UCSD-AML1 (cell line): ENCODE results near the gene TNFAIP2.

ENCODE experiments used
- DNase-seq: peaks from one replicate; lab custom pipeline; 2025; ENCODE audit not compliant: unreplicated experiment; lab: John Stamatoyannopoulos, UW

TNFAIP2 gene

DNA sequence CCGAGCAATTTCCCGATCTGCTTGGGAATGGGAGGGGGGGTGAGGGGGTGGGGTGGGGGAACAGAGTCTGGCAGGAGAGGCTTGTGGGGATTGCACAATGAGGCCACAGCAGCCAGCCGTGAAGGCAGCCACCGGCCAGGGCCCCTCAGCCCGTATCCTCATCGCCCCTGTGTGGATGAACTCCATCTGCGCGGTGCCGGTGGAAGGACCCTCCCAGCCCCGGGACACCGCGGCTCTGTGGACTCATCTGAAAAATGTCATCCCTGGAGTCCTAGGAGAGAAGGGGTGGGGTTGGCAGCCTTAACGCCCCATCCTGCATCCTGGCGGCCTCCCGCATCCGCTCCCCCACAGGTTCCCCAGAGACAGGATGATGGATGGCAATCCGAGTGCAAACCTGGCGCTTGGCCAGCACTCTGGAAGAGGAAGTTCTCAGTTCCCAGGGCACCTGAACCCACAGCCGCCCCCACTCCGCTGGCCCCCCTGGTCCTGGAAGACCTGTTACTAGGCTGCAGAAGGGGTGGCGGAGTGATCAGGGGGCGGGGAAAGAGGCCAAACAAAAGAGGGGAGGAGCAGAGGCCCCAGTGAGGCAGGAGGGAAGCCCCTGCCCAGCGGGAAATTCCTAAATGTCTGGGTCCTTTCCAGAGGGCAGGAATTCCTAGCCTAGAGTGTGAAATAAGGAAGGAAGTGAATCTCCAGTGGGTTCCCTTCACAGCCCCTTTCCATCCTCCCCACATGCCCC, 1.2 kb upstream of the TNFAIP2 start:
- DNase-seq, result peak; percentile 96

DNA sequence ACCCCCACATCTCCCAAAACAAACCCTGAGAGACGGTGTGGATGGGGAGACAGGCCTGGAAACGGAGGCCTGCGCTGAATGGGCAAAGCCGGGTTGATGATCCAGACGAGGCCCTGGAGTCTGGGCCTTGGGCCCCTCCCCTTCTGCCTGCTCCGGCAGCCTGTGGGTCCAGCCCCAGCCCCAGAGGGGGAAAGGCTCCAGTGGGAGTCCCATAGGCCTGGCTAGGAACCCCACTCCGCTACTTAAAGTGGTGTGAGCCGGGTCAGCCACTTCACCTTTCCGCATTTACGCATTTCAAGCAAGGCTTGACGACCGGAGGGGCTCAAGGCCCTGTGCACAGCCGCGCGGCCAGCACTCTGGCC, 695 bp upstream of the TNFAIP2 start:
- peak; percentile 79 for DNase-seq

DNA sequence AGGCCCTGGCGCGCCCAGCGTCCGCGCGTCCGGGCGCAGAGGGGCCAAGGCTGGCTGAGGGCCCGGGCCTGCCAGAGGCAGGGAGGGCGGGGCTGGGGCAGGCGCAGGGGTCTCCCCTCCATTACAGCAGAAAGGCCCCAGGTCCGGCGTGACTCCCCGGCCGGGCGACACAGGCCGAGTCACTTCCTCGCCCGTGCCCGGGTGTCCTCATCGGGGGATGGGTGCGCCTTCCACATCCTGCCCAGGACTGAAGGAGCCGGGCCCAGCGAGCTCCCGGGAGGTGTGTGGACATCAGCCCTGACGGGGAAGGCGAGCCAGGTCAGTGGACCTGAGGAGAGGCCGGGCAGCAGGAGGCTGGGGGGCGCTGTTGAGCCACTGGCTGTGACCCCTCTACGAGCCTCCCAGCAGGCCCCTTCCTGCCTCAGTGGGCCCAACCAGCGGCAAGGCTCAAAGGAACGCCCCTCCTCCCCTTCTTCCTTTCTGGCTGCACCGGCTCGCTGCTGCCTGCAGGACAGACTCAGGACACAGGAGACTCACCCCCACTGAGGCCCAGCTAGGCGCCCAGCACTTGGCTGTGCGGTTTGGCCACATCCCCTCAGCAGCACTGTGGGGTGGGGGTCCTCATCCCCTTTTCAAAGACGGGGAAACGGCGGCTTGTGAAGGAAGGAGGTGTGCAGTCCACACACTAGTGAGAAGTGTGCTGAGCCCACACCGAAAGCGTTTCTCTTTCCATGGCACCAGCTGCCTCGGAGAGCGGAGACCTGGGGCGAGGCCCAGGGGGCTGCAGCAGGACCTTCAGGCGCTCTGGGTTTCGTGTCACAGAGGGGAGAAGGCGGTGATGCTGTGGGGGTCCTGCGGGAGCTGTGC, 606 bp downstream of the TNFAIP2 start:
- DNase-seq, result peak; percentile 59

DNA sequence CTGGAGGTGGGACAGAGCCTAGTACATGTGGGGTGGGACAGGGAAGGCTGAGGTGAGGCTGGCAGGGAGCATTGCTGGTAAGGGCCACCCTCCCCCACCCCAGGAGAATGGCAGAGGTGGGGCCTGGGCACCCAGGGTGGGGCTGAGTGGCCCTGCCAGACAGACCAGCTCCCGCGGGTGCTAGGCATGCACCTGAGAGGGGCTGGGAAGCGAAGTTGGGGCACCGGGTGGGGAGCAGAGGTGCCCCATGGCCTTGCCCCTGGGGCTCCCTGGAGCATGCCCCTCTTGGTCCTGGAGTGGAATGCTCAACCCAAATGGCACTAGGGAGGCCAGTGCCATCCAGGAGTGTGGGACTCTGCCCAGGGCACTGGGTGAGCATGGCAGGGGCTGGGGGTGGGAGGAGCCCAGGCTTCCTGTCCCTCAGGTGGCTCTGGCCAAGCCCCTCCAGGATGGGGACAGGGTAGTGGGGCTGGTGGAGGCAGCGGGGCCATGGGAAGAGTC, 1.3 kb downstream of the TNFAIP2 start:
- DNase-seq, result no peak

DNA sequence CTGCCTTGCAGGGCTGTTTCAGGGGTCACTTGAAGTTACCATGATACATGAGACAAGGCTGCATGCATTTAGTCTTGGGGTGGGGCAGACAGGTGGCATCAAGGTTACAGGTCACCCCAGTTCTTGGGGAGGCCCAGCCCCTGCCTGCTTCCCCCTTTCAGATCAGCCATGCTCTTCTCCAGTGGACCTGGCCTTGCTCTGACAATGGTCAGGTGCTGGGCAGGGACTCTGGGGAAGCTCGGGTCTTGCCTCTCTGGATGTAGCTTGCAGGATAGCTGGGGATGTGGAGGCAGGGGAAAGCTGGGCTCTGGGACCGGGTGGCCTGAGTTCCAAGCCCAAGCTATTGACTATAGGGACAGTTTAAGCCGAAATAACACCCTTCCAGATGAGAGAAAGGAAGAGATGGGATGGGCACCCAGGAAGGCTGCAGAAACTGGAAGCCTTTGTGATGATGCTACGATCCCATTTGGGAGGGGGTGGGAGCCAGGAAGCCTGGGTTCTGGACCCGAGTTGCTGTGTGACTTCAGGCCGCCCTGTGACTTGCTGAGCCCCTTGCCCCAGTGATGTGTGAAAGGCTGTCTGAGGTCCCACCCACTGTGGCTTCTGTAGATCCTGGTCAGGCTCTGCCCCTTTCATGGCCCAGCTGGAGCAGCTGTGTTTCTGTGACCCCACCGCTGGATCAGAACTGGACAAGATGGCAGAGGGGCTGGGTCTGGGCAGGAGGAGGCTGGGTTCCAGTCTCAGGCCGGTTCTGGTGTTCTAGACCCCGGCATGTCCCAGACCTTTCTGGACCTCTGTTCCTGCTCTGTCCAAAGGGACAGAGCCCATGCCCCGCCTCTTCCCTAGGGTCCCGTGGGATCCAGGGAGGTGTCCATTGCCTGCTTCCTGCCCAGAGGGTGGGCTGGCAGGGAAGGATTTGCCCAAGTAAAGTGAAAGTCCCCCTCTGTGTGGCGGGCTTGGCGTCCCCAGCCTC, 2.1 kb downstream of the TNFAIP2 start:
- DNase-seq, result no peak

DNA sequence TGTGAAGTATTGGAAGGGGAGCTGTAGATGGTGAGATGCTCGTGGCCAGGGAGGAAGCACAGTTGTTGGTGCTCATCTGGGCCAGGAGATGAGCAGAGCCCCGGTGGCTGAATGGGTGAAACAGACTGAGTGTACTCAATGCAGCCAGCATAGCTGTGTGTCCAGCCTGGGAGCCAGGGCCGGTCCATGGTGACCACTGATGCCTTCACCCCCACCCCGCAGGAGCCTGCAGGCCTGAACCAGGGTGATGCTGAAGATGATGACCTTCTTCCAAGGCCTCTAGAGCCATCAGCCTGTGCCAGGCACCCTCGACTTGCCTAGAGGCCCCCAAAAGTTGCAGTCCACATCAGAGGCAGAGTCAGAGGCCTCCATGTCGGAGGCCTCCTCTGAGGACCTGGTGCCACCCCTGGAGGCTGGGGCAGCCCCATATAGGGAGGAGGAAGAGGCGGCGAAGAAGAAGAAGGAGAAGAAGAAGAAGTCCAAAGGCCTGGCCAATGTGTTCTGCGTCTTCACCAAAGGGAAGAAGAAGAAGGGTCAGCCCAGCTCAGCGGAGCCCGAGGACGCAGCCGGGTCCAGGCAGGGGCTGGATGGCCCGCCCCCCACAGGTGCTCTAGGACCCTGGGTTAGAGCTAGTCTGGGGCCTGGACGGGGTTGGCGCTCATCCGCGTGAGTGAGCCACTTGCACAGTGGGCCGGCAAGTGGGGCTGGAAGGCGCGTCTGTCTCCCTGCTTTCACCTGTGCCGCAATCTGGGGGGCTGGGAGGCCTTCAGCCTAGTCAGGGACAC, 3.0 kb downstream of the TNFAIP2 start:
- no peak for DNase-seq

DNA sequence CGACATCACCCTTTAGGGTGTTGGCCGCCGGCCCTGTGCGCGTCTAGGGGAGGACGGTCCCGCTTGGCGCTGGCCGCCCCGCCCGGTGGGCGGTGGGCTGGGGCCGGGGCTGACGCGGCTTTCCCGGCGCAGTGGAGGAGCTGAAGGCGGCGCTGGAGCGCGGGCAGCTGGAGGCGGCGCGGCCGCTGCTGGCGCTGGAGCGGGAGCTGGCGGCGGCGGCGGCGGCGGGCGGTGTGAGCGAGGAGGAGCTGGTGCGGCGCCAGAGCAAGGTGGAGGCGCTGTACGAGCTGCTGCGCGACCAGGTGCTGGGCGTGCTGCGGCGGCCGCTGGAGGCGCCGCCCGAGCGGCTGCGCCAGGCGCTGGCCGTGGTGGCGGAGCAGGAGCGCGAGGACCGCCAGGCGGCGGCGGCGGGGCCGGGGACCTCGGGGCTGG, 3.6 kb downstream of the TNFAIP2 start:
- DNase-seq, result no peak

DNA sequence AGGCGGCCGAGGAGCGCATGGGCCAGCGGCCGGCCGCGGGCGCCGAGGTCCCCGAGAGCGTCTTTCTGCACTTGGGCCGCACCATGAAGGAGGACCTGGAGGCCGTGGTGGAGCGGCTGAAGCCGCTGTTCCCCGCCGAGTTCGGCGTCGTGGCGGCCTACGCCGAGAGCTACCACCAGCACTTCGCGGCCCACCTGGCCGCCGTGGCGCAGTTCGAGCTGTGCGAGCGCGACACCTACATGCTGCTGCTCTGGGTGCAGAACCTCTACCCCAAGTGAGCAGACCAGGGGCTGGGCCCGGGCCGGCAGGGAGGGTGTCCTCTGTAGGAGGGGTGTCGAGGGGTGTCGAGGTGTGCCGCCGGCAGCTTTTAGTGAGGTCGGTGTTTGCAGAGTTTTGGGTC, 4.1 kb downstream of the TNFAIP2 start:
- no peak for DNase-seq

DNA sequence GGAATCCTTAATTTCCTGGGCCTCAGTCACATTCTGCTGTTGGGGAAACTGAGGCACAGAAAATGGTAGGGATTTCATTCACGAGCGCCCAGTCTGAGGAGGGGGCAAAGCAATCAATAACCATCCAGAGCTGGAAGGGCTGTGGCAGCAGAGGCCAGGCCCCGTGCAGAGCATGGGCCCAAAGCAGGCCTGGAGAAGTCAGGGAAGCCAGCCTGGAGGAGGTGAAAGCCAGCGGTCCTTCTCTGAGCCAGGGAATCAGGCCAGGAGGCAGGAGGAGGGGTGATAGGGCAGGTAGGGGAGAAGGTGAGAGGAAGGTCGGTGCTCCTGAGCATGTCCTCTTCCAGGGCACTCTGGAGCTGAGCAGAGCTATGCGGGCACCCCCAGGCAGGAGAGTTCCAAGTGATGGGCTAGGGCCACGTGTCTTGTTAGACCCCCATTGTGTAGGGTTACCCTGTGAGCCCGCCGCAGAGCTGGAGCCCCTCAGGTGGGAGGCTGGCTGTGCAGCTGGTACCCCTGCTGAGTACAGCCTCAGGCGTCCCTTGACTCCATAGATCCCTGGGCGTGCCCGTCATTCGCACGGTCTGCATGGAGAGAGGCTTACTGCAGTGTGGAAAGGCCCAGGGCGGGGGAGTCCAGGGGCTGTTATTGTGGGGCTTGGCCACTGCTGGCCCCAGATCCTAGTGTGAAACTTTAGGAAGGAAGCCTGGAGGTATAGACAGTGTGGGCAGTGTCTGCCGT, 4.8 kb downstream of the TNFAIP2 start:
- no peak for DNase-seq

DNA sequence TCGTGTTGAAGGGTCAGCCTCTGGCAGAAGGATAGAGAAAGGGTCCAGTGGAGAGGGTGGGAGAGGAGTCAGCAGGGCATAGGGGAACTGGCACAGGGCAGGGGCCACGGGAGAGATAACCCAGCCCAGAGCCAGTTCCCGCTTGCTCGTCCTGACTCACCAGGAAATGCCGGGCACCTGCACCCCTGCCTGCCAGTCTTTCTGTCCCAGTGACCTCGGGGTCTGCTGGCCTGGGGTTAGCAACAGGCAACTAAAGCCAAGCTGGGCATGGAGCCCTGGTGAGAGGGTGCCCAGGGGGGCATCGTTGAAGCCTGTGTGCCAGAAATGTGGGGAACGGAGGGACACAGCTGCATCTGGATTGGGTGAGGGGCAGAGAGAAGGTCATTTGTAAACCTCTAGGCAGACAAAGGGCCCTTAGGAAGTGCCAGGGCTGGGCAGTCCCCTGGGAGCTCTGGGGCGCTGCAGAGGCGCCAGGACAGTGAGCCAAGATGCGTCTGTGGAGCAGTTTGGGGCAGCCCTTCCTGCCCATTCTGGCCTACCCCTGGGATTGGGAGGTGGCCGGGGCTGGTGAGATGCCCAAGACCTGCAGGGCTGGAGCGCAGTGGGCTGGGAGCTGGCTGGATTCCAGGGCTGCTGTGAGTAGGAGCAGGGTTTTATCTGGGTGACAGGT, 5.5 kb downstream of the TNFAIP2 start:
- no peak for DNase-seq

DNA sequence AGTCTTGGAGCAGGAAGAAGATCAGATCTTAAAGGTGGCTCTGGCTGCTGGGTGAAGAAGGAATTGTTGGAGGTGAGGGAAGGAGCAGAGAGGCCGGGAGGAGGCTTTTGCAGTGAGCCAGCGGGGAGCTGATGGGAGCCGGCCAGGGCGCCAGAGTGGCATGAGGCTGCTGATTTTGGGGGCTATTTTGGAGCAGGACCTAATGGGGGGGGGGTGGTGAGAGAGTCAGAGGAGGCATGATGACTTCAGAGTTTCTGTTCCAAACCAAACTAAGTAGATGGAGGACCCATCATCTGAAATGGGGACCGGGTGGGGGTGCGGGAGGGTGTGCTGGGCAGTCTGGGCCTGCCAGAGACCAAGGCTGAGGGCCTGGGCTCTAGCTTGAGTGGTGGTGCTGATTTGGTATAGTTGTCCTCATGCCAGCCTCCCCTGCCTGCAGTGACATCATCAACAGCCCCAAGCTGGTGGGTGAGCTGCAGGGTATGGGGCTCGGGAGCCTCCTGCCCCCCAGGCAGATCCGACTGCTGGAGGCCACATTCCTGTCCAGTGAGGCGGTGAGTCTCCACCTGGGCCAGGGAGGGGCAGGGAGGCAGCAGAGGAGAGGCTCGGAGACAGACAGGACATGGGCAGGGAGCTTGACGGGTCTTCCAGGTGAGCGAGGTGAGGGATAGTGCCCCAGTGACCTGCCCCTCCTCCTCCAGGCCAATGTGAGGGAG, 6.2 kb downstream of the TNFAIP2 start:
- no peak for DNase-seq

DNA sequence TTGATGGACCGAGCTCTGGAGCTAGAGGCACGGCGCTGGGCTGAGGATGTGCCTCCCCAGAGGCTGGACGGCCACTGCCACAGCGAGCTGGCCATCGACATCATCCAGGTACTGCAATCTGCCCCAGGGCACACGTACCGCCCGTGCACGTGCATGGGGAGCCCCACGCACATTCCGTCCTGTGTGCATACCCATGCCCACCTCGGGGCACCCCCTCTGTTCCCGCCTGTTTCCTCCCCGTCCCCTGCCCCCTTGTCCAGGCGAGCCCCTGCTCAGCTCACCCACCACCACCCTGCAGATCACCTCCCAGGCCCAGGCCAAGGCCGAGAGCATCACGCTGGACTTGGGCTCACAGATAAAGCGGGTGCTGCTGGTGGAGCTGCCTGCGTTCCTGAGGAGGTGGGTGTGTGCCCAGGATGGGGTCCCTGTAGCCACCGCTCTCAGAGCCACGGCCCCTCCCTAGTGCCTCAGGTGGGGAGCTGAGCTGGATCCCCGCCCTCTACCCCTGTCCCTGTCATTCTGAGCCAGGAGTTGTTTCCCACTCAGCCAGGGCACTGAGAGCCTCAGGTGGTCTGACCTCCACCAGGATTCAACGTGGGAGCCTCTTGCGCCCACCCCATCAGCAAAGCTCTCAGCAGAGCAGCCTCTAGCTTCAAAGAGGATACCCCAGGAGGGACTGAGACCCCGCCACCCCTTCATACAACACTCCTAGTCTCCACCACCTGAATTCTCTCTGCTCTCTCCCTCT, 6.9 kb downstream of the TNFAIP2 start:
- no peak for DNase-seq

DNA sequence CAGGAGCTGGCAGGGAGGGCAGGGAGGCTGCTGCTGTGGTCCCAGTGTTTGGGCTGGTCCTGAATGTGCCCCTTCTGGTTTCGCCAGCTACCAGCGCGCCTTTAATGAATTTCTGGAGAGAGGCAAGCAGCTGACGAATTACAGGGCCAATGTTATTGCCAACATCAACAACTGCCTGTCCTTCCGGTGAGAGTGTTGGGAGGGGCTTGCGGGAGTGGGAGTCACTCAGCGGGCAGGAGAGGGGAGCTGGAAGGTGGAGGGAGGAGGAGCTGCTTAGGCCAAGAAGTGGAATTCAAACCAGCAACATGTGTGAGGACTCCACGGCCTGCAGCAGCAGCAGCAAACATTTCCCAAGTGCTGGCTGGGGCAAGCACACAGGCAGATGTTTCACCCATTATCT, 7.7 kb downstream of the TNFAIP2 start:
- DNase-seq, result no peak

DNA sequence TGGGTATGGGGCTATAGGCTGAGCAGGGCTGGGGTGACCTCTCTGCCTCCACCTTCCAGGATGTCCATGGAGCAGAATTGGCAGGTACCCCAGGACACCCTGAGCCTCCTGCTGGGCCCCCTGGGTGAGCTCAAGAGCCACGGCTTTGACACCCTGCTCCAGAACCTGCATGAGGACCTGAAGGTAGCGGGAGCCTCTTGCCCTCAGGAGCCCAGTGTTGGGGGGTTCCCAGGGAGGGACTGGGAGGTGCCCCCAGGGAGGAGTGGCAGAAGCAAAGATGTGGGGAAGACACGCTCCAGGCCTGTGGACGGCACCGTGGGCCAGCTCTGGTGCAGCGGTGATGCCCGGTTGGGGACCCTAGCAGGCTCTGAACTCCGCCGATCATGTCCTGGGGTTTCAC, 8.3 kb downstream of the TNFAIP2 start:
- DNase-seq, result no peak

DNA sequence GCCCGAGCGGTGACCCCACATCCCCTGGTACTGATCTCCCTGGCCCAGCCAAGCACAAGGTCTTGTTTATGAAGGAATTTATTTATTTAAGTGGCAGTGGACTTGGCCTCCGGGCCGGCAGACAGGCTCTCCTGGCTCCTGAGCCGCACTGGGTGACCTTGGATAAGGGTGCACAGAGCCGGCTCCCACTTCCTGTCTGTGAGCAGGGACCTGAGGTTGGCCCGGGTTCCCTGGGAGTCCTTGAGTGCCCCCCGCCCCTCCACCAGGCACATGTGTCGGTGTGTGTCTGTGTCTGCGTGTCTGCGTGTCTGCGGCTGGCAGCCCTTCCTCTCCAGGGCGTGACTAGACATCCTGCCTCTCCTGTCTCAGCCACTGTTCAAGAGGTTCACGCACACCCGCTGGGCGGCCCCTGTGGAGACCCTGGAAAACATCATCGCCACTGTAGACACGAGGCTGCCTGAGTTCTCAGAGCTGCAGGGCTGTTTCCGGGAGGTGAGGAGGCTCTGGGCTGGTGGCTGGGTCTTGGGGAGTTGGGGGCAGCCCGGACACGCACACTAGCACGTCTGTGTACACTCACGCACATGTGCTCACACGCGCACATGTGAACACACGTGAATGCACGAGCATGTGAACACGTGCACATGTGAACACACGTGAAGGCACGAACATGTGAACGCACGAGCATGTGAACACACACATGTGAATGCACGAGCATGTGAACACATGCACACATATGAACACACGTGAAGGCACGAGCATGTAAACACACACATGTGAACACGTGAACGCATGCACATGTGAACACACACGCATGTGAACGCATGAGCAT, 9.3 kb downstream of the TNFAIP2 start:
- DNase-seq, result no peak

DNA sequence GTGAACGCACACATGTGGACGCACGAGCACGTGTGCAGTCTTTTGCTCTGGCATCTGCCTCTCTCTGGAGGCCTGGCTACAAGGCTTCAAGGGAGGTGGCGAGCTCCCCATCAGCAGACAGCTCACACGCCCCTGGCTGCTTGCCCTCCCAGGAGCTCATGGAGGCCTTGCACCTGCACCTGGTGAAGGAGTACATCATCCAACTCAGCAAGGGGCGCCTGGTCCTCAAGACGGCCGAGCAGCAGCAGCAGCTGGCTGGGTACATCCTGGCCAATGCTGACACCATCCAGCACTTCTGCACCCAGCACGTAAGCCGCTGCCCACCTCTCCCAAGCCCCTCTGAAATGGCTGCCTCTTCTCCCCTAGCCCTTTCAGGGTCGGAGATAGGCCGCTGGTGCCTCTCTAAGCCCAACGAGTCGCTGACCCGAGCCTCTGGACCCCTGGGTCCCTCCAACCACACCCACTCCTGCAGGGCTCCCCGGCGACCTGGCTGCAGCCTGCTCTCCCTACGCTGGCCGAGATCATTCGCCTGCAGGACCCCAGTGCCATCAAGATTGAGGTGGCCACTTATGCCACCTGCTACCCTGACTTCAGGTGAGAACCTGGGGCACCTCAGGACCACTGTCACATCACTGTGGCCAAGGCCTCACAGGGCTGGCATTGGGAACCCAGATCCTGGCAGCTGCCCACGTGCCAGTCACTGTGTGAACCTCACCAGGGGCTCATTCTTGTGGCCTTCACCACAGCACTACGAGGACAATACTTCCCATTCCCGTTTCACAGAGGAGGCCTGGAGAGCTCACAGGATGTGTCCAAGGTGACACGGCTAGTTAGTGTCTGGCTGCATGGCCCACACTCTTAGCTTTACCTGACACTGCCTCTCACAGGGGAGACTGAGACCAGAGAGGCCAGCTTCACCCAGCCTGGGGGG, 10.2 kb downstream of the TNFAIP2 start:
- DNase-seq, result no peak
